Renal pelvis (tissue), 4 donors: ENCODE data around the gene PTPRM. TPM values are rescaled to one million over a fixed set of nuclear protein-coding genes. Genes with fewer than 3 reads are reported as not detected.
"Not testable (repeated sequence)": the region's sequence is repeated elsewhere in the genome, so short reads cannot be mapped to it uniquely, and the experiment has no call there.

Experiments used
- DNase-seq: peaks from one replicate; pipeline ENCODE4 v3.0.0-alpha.2; 2013
- polyA plus RNA-seq, 3 donors: library from polyadenylated mRNA; unstranded; fragments of 120-200 nt; gene quantifications; one replicate each; pipeline ENCODE4 v1.2.1, GENCODE V29; 2013; ENCODE audit not compliant: insufficient read length in 3 of 3

PTPRM gene
- polyA plus RNA-seq, 3 donors = 77.7 to 97.3 (median 83.7) TPM

DNA sequence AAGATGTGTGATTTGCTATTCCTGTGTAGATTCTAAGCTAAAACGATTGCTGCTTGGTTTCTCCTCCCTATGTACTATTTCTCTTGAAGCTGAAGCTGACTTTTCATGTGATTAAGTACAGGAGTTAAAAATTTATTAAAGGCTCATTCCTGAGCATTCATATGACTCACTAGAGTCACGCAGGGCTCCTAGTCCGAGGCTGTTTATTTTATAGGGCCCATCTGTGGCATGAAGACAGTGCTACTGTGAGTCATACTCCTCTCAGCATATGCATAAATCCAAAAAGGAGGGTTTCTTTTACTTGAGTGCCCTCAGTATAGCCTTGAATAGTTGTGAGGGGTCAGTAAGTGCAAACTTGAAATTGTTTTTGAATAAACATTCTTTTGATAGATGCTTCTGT is 378.8 kb downstream of the PTPRM start:
- no peak for DNase-seq

DNA sequence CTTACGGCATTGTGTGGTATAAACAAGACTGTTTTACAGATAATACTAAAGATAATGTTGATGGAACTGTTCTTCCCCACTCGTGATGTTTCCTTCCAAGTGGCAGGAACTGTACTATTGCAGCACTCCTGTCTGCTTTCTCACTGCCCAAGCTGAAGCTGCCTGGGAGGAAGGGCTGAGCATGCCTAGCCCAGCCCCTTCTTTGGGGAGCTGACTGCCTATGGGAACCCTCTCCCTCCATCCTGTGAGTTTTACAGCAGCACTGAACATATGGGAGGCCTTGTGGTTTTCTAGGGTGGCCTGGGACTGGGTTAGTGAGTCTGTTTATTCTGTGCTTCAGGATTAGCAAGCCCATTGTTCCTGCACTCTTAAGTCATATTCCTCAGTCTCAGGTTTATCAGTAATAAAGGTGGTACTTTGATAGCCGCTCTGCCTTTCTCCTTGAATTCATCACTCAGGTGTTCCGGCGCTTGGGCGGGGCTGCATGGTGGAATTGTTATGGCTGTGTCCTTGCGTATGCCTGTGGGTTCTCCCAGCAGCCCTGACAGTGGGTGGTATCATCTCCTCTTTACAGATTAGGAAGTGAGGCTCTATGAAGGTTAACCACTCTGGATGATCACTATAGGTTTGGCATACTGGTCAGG is 379.7 kb downstream of the PTPRM start:
- no peak for DNase-seq

- DNase-seq = no peak
Measured at GRCh38 chr18:7950380-7951136, 383.4 kb downstream of the PTPRM start.

DNA sequence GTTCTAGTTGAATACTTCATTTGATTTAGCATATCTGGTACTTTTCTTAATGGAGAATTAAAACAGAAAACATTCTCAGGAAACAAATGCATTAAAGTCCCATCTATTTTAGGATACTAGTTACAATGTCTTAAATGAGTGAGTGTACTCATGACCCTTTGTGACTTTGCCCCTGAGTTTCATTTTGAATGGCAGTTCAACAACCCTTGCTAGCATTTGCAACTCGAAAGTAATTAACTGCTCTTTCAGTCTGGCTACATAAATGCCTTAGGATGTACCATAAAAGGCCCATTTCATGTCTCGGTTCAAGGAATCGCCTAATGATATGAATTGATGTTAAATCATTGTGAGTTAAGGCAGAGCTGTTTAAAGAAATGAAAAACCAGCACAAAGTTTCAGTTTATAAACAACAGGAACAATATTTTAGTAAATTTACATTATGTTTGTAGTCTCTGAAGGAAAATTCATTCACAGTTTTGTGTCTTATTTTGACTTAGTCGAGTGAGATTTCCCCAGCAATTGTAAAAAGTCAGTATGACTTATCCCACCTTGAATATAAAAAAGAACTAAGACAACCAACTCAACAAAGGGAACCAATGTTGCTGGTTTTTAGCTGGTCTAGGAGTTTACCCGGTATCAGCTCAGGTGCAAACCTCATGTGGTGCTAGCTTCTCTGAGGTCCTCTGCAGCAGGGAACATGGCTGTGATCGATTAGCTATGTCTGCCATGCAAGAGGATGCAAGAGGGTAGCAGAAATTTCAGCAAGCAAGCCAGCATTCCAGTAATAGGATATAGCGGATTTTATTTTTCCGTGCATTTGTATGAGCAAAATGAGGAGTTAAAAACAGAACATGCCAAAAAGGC is 386.2 kb downstream of the PTPRM start:
- peak; percentile 48 for DNase-seq

- DNase-seq = no peak
Measured at GRCh38 chr18:7954238-7954637, 387.1 kb downstream of the PTPRM start.

DNA sequence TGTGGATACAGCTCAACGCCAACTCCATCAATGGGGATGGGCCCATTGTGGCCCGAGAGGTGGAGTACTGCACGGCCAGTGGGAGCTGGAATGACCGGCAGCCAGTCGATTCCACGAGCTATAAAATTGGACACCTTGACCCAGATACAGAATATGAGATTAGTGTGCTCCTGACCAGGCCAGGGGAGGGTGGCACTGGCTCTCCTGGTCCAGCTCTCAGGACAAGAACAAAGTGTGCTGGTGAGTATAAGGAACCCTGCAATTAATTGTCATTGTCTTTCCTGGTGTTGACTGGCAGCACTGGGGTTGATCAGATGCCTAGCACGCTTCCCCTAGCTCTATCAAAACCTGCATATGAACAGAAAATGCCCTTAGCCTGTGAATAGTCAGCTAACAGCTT is 388.1 kb downstream of the PTPRM start:
- no peak for DNase-seq

GRCh38 chr18:7957297-7957696 is 390.2 kb downstream of the PTPRM start:
- no peak for DNase-seq

- DNase-seq = no peak
Measured at GRCh38 chr18:7958081-7958896, 391.2 kb downstream of the PTPRM start.

GRCh38 chr18:7958897-7959146 is 391.7 kb downstream of the PTPRM start:
- DNase-seq = no peak

- DNase-seq = not testable (repeated sequence)
Measured at GRCh38 chr18:7966682-7967081, 399.6 kb downstream of the PTPRM start.

DNA sequence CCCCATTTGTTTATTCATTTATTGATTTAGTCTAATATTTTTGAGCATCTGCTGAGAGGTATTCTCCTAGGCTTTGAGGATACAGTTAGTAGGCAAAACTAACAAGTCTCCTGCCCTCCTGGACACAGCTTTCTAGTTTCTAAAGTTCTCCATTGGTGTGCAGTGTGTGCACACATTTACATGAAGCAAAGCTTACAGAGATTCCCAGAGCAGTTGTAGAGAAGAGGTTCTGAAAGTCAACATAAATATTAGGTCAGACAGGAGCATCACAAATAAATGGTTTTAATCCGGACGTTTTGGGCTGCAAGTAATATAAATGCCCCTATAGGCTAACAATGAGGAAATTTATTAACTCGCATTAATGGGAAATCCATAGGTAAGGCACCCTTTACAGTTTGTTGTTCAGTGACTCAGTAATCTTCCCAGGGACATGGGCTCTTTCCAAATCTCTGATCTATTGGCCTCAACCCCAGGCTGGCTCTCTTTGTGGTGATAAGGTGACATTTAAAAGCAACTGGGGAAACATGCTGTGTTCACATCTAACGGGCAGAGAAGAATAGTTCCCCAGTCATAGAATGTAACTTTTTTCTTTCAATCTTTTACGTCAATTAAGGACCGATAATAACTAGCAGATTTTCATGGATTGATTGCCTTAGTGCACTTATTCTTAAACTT is 407.2 kb downstream of the PTPRM start:
- no peak for DNase-seq

- no peak for DNase-seq
Measured at GRCh38 chr18:7977897-7978296, 410.8 kb downstream of the PTPRM start.

DNA sequence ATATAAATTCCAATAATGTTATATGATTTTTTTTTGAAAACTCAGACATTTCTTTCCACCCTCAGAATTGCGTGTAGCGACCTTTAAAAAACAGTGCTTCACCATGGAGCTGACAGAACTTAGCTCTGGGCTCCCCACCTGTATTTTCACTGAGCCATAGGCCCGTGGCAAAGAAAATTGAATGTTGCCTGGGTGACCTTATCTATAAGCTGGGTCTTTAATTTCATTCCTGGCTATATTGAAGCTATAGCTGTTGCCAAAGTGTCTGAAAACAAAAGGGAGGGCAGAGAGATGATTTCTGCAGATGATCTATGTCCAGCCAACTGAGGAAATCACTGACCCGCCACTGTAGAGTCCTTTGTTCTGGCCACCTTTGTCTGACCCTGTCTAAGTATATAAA is 411.7 kb downstream of the PTPRM start:
- no peak for DNase-seq

DNA sequence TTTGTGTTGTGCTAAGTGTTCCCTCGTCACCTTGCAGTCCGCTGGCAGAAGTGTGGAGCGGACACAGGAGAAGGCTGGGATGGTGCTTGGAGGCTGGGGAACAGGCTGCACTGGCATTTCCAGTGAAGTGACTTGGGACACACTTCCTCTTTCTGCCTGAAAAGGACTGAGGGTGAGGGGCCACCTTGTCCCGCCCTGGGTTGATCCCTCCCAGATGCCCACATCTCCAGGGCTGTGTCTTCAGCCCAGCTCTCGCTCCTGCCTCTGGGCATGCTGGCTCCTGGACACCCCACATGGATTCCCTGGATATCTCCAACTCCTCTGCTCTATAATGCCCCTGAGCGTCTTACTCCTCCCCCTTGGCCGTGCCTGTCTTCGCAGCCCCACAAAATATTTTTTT is 412.6 kb downstream of the PTPRM start:
- no peak for DNase-seq

DNA sequence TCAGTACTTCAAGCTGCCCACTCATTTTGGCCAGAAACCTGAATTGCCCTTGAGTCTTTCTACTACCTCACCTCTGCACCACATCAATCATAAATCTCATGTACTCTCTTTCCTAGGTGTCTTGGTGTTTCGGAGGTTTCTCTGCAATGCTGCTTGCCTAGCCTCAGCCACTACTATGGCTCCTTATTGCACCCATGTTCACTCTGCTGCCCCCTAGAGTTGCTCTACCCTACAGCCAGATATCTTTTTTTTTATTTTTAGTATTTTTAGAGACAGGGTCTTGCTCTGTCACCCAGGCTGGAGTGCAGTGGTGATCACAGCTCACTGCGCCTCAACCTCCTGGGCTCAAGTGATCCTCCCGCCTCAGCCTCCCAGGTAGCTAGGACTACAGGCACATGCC is 413.0 kb downstream of the PTPRM start:
- DNase-seq = no peak

DNA sequence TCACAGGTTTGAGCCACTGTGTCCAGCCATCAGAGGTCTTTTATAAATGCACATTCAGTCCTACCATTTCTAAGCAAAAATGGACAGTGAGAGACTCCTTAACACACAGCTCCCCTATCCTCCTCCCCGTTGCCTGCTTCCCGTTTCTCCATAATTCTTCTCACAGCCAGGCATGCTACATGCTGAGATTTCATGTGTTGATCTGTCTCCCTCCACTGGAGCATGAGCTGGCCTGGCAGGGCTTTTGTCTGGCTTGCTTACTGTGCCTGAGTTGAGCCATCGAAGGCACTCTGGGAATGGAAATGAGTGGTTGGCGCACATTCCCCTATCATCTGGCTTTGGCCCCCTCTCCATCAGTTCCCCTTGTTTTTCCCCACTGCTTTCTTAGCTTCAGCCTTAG is 413.5 kb downstream of the PTPRM start:
- no peak for DNase-seq

DNA sequence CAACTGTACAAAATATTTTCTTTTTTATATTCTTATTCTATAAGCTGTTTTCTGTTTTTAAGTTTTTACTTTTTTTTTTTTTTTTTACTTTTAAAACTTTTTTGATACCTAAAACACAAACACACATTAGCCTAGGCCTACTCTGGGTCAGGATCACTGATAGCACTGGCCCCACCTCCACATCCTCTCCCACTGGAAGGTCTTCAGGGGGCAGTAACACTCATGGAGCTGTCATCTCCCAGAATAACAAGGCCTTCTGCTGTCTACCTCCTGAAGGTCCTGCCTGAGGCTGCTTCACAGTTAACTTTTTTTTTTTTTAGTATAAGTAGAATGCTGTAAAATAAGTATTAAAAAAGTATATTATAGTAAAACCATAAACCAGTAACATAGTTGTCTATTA is 415.1 kb downstream of the PTPRM start:
- DNase-seq = no peak

DNA sequence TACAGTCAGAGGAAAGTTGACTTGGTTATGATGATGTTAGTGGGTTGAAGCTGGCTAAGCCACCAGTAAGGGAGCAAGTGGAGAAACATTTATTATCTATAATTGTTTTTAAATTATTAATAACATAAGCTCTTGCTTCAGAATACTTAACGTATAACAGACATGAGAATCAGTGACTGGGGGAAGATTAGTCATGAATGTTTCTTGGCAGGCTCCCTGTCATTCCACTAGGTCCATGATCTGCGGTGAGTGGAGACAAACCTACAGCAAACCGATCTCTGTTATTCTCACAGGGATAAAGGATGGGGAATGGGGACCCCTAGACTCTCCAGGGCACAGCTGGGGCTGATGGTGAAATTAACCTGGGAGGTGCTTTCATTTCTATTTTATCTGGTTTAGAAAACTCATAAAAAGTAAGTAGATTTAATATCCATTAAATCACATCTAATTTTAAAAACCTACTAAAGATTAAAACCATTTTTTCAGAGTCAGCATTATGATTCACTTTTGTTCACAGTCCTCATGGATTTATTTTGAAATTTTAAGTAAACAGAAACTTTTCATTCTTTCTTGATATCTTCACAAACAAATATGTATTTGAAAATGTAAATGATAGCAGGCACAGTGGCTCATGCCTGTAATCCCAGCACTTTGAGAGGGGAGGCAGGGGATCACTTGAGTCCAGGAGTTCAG is 420.3 kb downstream of the PTPRM start:
- no peak for DNase-seq

DNA sequence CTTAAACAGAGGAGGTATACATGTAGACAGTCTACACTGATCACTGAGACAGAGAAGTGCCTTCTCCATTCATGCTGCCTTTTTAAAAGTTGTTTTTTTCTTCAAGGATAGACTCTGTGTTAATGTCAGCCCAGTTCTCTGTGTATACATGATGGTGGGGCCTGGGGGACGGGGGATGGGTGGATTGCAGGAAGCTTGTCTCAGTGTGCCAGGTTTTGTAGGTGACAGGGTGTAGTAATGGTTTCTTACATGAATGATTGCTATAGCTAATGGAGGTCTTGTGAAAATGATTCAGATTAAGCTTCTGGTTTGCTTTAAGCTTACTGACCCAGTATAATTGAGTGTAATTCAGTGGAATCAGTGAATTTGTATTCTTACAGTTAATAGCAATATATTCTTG is 423.6 kb downstream of the PTPRM start:
- no peak for DNase-seq

- DNase-seq = no peak
Measured at GRCh38 chr18:8001711-8002301, 434.7 kb downstream of the PTPRM start.
